IgD-negative memory B cell (primary cell): ENCODE results near the gene SPRR4. TPM values are rescaled to one million over a fixed set of nuclear protein-coding genes. Genes with fewer than 3 reads are reported as not detected.

Source experiments
- polyA plus RNA-seq: library from polyadenylated mRNA; unstranded; fragments of 300-500 nt; fragmentation: Illumina TruSeq; gene quantifications from one replicate; pipeline ENCODE4 v1.2.3, GENCODE V29; 2021

The SPRR4 gene
- polyA plus RNA-seq, 1 donor from 2014 or later = not detected

Other genes starting within 250 kb of the SPRR4 start
- not detected for gene KPRP, start 212.6 kb upstream of the SPRR4 start, polyA plus RNA-seq
- not detected for gene LCE1F, start 195.5 kb upstream of the SPRR4 start, polyA plus RNA-seq
- not detected for gene LCE1E, start 184.4 kb upstream of the SPRR4 start, polyA plus RNA-seq
- not detected for gene LCE1D, start 173.9 kb upstream of the SPRR4 start, polyA plus RNA-seq
- gene LCE1C, start 164.0 kb upstream of the SPRR4 start, polyA plus RNA-seq = not detected
- not detected for gene LCE1B, start 158.7 kb upstream of the SPRR4 start, polyA plus RNA-seq
- not detected for gene LCE1A, start 143.2 kb upstream of the SPRR4 start, polyA plus RNA-seq
- not detected for gene LCE6A, start 127.8 kb upstream of the SPRR4 start, polyA plus RNA-seq
- gene LCE7A, start 110.7 kb upstream of the SPRR4 start, polyA plus RNA-seq = not detected
- gene SMCP, start 92.3 kb upstream of the SPRR4 start, polyA plus RNA-seq = not detected
- not detected for gene IVL, start 62.1 kb upstream of the SPRR4 start, polyA plus RNA-seq
- not detected for gene SPRR5, start 23.4 kb upstream of the SPRR4 start, polyA plus RNA-seq
- gene SPRR1A, start 13.4 kb downstream of the SPRR4 start, polyA plus RNA-seq = not detected
- not detected for gene SPRR3, start 31.1 kb downstream of the SPRR4 start, polyA plus RNA-seq
- not detected for gene SPRR1B, start 60.6 kb downstream of the SPRR4 start, polyA plus RNA-seq
- gene SPRR2D, start 70.5 kb downstream of the SPRR4 start, polyA plus RNA-seq = not detected
- gene SPRR2A, start 86.9 kb downstream of the SPRR4 start, polyA plus RNA-seq = not detected
- gene SPRR2B, start 101.0 kb downstream of the SPRR4 start, polyA plus RNA-seq = not detected
- not detected for gene SPRR2E, start 123.9 kb downstream of the SPRR4 start, polyA plus RNA-seq
- gene SPRR2F, start 142.9 kb downstream of the SPRR4 start, polyA plus RNA-seq = not detected
- not detected for gene SPRR2G, start 180.2 kb downstream of the SPRR4 start, polyA plus RNA-seq
- not detected for gene LELP1, start 232.8 kb downstream of the SPRR4 start, polyA plus RNA-seq
- not detected for gene PRR9, start 246.9 kb downstream of the SPRR4 start, polyA plus RNA-seq